Activated CD4-positive, alpha-beta T cell treated with anti-CD3 and anti-CD28 coated beads, Interleukin-2, amount 50 U/mL, for 48 hours (primary cell): ENCODE data around the gene GLT8D1.
"Not testable (repeated sequence)": the region's sequence is repeated elsewhere in the genome, so short reads cannot be mapped to it uniquely, and the experiment has no call there.

Source experiments
- DNase-seq, 2 experiments: peaks; one replicate each; pipeline ENCODE4 v3.0.0-alpha.2; 2020

Gene GLT8D1

GRCh38 chr3:52705688-52706686, at the start of gene GLT8D1, which contains the start of gene SPCS1:
Gene GLT8D1, minus strand, starts transcription at chr3:52705791. Its CDS starts 5,331 bp downstream, at chr3:52700460.
Gene SPCS1, plus strand, starts transcription at chr3:52706106. Its CDS starts 141 bp downstream, at chr3:52706247.
- peak; percentile 82 to 85 for DNase-seq

DNA sequence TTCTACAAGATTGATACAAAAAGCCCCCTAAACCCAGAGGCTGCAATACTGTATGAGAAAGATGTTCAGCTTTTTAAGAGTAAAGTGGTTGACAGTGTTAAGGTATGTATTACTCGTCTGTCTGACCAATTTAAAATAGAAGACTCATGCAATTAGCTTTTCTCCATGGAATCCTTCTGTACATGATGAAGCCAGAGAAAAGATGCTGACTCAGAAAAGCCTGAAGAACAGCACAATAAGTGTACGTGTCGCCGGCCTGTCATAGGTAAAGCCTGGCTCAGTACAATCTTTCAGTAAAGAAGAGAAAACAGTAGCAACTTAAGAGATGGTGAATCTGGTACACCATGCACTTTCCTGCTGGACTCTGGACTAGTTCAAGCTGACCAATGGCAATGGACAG, 48.8 kb upstream of the GLT8D1 start:
- DNase-seq = no peak

DNA sequence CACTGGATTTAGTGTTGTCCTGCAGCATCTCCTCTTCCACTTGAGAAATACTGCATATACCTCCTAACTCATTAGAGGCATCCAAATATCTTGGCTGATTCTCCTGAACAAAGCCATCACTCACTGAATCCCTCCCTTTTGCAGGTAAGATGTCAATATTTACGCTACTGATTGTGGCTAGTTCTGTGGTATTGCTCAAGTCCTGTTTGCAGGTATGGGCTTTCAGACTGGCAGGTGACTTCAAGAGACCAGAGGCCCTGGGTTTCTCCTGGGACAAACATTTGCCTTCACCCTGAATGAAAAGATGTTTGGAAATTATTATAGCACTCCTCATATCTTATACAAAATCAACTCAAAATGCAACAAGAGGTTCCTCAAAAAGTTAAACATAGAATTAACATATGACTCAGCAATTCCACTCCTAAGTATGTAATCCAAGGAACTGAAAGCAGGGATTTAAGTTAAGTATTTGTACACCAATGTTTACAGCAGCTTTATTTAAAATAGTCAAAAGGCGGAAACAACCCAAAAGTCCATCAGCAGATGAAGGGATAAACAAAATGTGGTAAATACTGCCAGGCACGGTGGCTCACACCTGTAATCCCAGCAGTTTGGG, 46.6 kb upstream of the GLT8D1 start:
- DNase-seq = no peak

GRCh38 chr3:52743721-52744120, 38.1 kb upstream of the GLT8D1 start:
- DNase-seq = no peak

DNA sequence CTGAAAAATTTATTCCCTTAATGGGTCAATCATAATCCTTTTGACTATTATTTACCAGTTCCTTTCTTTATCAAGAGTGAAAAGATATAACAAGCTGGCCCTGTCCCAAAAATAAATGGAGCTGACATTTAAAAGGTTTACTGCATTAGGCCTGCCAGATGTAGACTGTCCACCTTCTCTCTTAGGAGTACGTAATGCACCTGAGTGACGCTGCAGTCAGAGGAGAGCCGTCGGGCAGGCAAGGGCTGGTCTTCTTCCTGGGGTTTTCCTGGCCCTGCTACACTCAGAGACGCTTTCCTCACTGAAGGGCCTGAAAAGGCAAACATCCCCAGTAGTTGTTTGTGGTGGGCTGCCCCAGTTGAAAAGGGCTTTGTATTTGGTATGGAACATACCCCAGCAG, 37.6 kb upstream of the GLT8D1 start:
- no peak for DNase-seq

- no peak for DNase-seq
Observed at GRCh38 chr3:52742418-52743041, 36.9 kb upstream of the GLT8D1 start.

- no peak for DNase-seq
Observed at GRCh38 chr3:52739730-52740129, 34.1 kb upstream of the GLT8D1 start.

DNA sequence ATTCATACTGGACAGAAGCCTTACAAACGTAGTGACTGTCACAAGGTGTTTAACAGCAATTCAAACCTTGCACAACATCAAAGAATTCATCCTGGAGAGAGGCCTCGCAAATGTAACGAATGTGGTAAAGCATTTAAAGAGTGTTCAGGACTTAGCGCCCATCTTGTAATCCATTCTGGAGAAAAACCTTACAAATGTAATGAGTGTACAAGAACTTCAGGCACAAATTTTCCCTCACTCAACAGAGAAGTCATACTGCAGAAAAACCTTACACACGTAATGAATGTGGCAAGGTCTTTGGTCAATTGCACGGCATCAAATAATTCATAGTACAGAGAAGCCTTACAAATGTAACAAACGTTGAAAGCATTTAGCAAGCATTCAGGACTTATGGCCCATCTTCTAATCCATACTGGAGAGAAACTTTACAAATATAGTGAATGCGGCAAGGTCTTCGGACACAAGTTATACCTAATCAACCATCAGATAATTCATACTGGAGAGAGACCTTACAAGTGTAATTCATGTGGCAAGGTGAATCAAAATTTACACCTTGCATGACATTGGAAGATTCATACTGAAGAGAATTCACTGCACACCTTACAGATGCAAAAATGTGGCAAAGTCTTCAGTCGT, 27.8 kb upstream of the GLT8D1 start:
- no peak for DNase-seq

DNA sequence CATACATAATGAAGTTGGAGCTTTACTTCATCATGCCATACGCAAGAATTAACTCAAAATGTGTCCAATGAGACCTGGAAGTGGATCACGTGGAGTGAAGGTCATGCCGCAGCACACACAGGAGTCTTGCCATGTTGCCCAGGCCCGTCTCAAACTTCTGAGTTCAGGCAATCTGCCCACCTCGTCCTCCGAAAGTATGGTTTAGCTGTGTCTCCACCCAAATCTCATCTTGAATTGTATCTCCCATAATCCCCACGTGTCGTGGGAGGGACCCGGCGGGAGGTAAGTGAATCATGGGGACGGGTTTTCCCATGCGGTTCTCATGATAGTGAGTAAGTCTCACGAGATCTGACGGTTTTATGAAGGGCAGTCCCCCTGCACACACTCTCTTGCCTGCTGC, 26.0 kb upstream of the GLT8D1 start:
- no peak for DNase-seq

DNA sequence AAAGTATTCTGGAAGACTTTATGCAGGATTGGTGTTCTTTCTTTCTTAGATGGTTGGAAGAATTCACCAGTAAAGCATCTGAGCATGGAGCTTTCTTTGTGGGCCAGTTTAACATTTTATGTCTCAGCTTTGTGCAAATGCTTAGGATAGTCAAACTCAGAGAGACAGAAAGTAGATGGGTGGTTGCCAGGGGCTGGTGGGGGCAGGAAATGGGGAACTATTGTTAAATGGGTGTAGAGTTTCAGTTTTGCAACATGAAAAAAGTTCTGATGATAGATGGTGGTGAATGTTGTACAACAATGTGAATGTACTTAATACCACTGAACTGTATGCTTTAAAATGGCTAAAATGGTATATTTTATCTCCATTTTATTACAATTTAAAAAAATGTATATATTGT, 25.1 kb upstream of the GLT8D1 start:
- DNase-seq = no peak

- not testable (repeated sequence) for DNase-seq
Observed at GRCh38 chr3:52728753-52729152, 23.2 kb upstream of the GLT8D1 start.

GRCh38 chr3:52724511-52724910, 18.9 kb upstream of the GLT8D1 start:
- no peak for DNase-seq

- DNase-seq = no peak
Observed at GRCh38 chr3:52723935-52724334, 18.3 kb upstream of the GLT8D1 start.

GRCh38 chr3:52722491-52722890, 16.9 kb upstream of the GLT8D1 start:
- DNase-seq = no peak

- DNase-seq = no peak
Observed at GRCh38 chr3:52721730-52722008, 16.1 kb upstream of the GLT8D1 start.

GRCh38 chr3:52721002-52721729, 15.6 kb upstream of the GLT8D1 start:
- no peak for DNase-seq

DNA sequence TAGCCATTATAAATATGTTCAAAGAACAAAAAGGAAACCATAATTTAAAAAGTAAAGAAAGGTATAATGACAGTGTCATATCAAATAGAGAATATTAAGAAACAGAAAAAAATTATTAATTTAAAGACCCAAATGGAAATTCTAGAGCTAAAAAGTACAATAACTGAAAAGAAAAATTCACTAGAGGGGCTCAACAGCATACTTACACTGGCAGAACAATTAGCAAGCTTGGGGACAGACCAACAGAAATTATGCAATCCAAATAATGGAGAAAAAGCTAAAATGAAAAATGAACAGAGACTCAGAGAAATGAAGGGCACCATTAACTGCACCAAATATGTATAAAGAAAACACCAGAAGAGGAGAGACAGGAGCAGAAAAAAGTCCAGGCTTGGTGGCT, 14.0 kb upstream of the GLT8D1 start:
- DNase-seq = no peak

DNA sequence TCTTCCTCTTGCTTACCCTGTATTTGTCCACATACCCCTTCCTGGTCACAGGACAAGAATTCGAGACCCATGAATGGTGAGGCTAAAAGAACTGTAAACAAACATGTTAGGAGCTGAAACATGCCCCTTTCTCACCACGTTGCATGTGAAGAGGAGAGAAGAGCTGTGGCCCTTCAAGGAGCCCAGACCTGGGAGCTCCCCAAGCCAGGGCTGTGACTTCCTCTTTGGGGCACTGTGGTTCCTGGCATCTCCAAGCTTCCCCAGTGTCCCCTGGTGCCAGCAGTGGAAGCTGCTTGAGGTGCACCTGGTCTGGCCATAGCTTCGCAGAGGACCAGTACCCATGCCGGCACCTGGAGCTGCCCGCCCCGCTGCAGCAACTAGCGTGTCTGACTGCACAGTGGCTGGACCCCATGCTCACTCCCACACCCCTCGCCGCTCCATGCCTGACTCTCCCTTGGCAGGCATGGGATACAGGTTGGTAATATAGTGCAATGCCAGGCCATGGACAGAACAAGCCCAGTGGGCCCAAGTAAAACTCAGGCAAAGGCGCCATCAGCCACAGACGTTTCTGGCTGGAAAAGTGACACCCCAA, 10.2 kb upstream of the GLT8D1 start:
- DNase-seq = no peak

GRCh38 chr3:52714335-52715302, 9.0 kb upstream of the GLT8D1 start:
- no peak for DNase-seq

DNA sequence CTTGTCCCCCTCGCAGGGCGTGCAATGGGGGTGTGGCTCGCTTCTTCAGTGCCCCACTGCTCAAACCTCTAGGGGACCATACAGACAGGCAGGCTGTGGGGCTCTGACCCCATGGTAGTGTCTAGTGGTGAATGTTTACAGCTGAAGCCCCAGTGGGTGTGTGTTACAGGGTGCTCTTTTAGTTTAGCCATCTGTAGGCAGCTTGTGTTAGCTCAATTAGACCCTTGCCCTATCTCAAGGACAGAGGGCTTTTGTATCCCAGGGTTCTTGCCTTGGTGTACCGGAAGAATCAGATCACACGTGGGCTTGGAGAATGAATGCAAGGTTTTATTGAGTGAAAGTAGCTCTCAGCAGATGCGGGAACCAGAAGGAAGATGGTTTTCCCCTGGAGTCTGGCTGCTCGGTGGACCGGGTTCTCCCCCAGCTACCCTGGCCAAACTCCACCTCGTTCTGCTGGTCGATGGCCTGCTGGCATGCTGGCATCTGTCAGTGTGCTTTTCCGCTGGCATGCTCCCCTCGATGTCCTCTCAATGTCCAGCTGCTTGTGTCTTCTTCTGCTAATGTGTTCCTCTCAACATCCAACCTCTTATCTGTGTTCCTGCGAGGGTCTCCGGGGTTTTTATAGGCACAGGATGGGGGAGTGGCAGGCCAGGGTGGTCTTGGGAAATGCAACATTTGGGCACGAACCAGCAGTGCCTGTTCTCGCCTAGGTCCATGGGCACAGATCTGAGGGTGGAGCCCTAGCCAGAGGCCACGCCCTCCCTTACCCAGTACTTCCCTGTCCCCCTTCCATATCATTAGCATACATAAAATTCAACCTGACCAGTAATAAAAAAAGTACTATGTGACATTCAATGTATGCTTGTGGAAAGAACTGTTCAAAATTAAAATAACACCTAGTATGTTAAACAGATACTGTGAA, 7.0 kb upstream of the GLT8D1 start:
- no peak for DNase-seq
